ENCODE measurements around the gene GJB3.

The GJB3 gene

DNA sequence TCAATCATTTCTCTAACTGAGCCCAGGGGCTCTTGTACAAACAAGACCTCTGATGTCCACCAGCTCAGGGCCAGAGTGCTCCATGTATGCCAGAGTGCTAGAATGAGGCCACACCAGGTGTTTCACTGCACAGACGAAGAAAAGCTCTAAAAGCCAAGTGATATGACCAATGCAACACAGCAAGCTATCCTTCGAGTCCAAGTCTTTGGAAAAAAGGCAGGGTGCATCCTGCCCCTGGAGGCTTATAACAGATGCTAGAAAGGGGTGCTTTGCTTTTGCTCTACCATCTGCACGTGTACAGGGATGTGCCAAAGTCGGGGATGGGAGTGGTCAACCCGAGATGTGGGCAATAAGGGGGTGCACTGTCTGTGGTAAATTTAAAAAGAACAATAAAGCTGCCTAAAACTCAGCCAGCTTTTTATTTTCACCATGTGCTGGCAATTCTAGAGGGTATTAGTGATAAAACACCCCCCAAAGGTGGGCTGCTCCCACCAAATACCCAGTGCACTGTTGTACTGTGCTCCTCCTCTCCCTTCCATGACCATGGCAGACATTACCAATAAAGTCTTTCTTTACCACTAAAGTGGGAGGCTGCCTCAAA, 46.4 kb downstream of the GJB3 start:
- DNase-seq, result no peak

DNA sequence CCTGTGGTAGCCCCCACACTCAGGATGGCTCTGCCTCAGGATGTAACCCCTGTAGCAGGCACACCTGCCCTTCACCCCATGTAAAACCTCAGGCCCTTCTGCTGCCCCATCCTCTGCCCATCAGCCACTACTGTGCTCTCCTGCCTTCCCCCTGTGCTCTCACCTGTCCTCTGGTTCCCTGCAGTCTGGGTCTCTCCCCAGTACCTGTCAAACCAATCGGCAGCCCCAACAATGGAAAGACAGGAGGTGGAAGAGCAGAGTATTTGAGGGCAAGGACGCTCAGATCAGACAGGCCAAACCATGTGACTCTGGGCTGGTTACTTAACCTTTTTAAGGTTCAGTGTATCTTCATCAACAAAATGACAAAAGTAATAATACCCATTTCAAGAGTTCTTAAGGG, 47.6 kb downstream of the GJB3 start:
- no peak for DNase-seq

DNA sequence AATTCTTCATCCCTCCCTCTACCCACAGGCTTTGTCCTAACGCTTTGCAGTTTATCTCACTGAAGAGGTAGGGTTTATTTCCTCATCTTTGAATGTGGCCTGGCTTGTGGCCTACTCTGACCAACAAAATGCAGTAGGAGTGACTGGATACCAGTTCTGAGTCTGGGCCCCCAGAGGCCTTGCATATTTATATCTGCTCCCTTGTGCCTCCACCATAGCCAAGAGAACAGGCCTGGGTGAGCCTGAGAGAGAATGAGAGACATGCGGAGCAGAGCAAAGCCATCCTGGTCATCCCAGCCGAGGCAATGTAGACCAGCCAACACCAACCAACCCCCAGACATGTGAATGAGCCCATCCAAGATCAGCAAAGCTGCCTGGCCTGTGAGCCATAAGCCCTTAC, 48.2 kb downstream of the GJB3 start:
- no peak for DNase-seq

DNA sequence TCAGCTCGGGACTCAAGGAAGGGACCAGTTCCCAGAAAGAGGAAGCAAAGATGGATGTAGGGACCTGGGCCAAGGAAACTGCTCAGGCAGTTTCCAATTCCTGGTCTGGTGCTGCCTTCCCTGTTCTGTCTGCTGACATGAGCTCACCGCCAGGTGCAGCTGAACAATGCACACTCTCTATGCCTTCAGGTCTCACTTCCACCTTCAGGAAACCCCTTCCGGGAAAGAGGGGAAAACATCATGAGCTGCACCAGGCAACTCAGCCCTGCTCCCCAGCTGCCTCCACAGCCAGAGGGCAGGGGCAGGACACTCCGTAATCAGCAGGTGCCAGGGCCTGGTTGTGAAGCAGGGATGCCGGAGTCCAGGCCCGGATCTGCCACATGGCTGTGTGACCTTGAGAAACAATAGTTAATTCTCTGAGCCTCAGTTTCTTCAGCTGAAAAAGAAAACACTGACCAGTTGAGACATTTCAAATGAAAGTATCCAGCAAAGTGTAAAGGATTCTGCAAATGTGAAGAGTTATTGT, 50.8 kb downstream of the GJB3 start:
- DNase-seq, result no peak

DNA sequence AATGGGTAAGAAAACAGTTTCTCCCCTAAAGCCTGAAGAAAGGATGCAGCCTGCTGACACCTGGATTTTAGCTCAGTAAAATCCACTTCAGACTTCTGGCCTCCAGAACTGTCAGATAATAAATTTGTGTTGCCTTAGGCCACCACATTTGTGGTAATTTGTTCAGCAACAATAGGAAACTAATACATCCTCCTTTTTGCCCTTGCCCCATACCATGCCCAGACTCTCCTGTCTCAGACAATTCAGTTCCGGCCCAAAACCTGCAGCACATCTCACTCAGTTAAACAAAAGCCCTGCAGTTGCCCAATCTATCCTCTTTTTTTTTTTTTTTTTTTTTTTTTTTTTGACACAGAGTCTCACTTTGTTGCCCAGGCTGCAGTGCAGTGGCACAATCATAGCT, 52.7 kb downstream of the GJB3 start:
- DNase-seq, result no peak

All from T-helper 1 cell (primary cell).